Anterior cingulate cortex (tissue), 58 donors: Measurements from ENCODE around the gene NRG2.
A peak's percentile ranks its signal among the peaks of the same experiment; 100 is the strongest.

Experiments
- DNase-seq, 58 donors: peaks; one replicate each; lab custom pipeline; 2025; lab: John Stamatoyannopoulos, UW

The NRG2 gene

GRCh38 chr5:139864716-139865483 is 178.2 kb downstream of the NRG2 start:
- DNase-seq = no peak

- DNase-seq = peak in 52 of 58 donors; percentile 16 to 81 (median 50)
These were observed 179.1 kb downstream of the NRG2 start for GRCh38 chr5:139863855-139864558.

- peak in 55 of 58 donors; percentile 10 to 88 (median 66) for DNase-seq
These were observed 179.7 kb downstream of the NRG2 start for GRCh38 chr5:139863361-139863760.

GRCh38 chr5:139862803-139863202 is 180.3 kb downstream of the NRG2 start:
- no peak for DNase-seq

- DNase-seq = no peak
These were observed 180.8 kb downstream of the NRG2 start for GRCh38 chr5:139862313-139862712.

GRCh38 chr5:139861889-139862207 is 181.3 kb downstream of the NRG2 start:
- no peak for DNase-seq

GRCh38 chr5:139861021-139861888 is 181.8 kb downstream of the NRG2 start:
- no peak for DNase-seq

GRCh38 chr5:139859013-139859412 is 184.1 kb downstream of the NRG2 start:
- DNase-seq = no peak

- no peak for DNase-seq
These were observed 186.4 kb downstream of the NRG2 start for GRCh38 chr5:139856714-139857113.

GRCh38 chr5:139855946-139856540 is 187.1 kb downstream of the NRG2 start:
- DNase-seq = no peak

- no peak for DNase-seq
These were observed 187.6 kb downstream of the NRG2 start for GRCh38 chr5:139855451-139855850.

GRCh38 chr5:139854953-139855352 is 188.1 kb downstream of the NRG2 start:
- no peak for DNase-seq

GRCh38 chr5:139854029-139854605 is 189.0 kb downstream of the NRG2 start:
- DNase-seq = no peak

- no peak for DNase-seq
These were observed 190.4 kb downstream of the NRG2 start for GRCh38 chr5:139852696-139853095.

GRCh38 chr5:139851558-139851957 is 191.5 kb downstream of the NRG2 start:
- no peak for DNase-seq

- DNase-seq = no peak
These were observed 192.6 kb downstream of the NRG2 start for GRCh38 chr5:139850423-139851016.

GRCh38 chr5:139849942-139850341 is 193.2 kb downstream of the NRG2 start:
- DNase-seq = no peak

GRCh38 chr5:139849501-139849900 is 193.6 kb downstream of the NRG2 start:
- no peak for DNase-seq

- DNase-seq = peak in 7 of 58 donors; percentile 34 to 62 (median 48)
These were observed 194.5 kb downstream of the NRG2 start for GRCh38 chr5:139848508-139849100.
